Endothelial cell of umbilical vein (primary cell): ENCODE data around the gene UTF1. TPM values are rescaled to one million over a fixed set of nuclear protein-coding genes. Genes with fewer than 3 reads are reported as not detected.

Experiments
- BruUV-seq: library from RNA; stranded (reverse); fragments of 400-500 nt; replicated peaks from 2 replicates; lab custom pipeline; 2021; lab: Mats Ljungman, UMichigan
- CTCF ChIA-PET: fragments of 300-600, 350-600 bp; sonication (Branson Sonifier 250); formaldehyde crosslinking; loops from one replicate; lab custom pipeline; 2021; ENCODE audit warnings: antibody characterized with exemption, inconsistent platforms; lab: Charles Lee
- POLR2A ChIA-PET: fragments of 300-600, 350-600 bp; sonication (Branson Sonifier 250); formaldehyde crosslinking; loops from one replicate; lab custom pipeline; 2021; ENCODE audit warnings: antibody characterized with exemption, inconsistent platforms; lab: Charles Lee
- DNase-seq: peaks from one replicate; pipeline ENCODE4 v3.0.0-alpha.2; 2011; ENCODE audit warnings: low read depth, low spot score
- FAIRE-seq: peaks from 2 replicates; lab custom pipeline; 2011; peaks lifted over from hg19 to GRCh38; lab: Jason Lieb, UNC
- H2AFZ ChIP-seq: 2 replicates; pipeline ENCODE4 v1.6.0; 2012; ENCODE audit warnings: low read depth, low read length, control low read depth, inconsistent platforms
- H3K27ac ChIP-seq: 2 replicates; pipeline ENCODE4 v1.5.1; 2011; ENCODE audit warnings: low read depth, mild to moderate bottlenecking, control low read depth, low read length, moderate library complexity; ENCODE audit not compliant: insufficient read depth
- H3K27me3 ChIP-seq, 2 experiments: 2 replicates each; pipeline versions ENCODE4 v1.6.0 to v1.6.1; 2011; ENCODE audit warnings: low read length in 2 of 2, mixed read lengths in 1 of 2; ENCODE audit not compliant: control insufficient read depth in 2 of 2, insufficient read depth in 2 of 2
- H3K36me3 ChIP-seq, 2 experiments: 2 replicates in 1 of 2; 3 replicates in 1 of 2; pipeline ENCODE4 v1.5.1; 2011; ENCODE audit warnings: low read length in 2 of 2, mild to moderate bottlenecking in 1 of 2, moderate library complexity in 1 of 2; ENCODE audit not compliant: control insufficient read depth in 2 of 2, insufficient read depth in 2 of 2; ENCODE audit errors: extremely low read depth in 1 of 2
- H3K4me1 ChIP-seq: 3 replicates; pipeline ENCODE4 v1.5.1; 2011; ENCODE audit warnings: mild to moderate bottlenecking, low read length; ENCODE audit not compliant: control insufficient read depth, insufficient read depth; ENCODE audit errors: extremely low read depth
- H3K4me2 ChIP-seq: 2 replicates; pipeline ENCODE4 v1.6.1; 2011; ENCODE audit warnings: low read length, control low read depth, mixed read lengths; ENCODE audit not compliant: insufficient read depth
- H3K4me3 ChIP-seq, 3 experiments: fragments of 200-600 bp in 1 of 3; sonication (generic), shearing (Covaris generic) in 1 of 3; replicated peaks in 1 of 3; 2 replicates each; pipeline ENCODE4 v1.5.1; 2011 to 2016; ENCODE audit warnings: control low read depth in 3 of 3, low read length in 3 of 3, mild to moderate bottlenecking in 2 of 3, inconsistent platforms in 1 of 3, low read depth in 1 of 3, moderate library complexity in 1 of 3; ENCODE audit not compliant: insufficient read depth in 1 of 3
- H3K79me2 ChIP-seq: 2 replicates; pipeline ENCODE4 v1.6.0; 2012; ENCODE audit warnings: low read length, inconsistent platforms; ENCODE audit not compliant: control insufficient read depth, insufficient read depth
- H3K9ac ChIP-seq: replicated peaks from 2 replicates; pipeline ENCODE3; 2011; ENCODE audit warnings: low read length, control low read depth; ENCODE audit not compliant: insufficient read depth; ENCODE audit errors: extremely low read depth
- H3K9me1 ChIP-seq: replicated peaks from 3 replicates; pipeline ENCODE4 v1.6.0; 2011; ENCODE audit warnings: mild to moderate bottlenecking, low read length; ENCODE audit not compliant: control insufficient read depth, insufficient read depth; ENCODE audit errors: extremely low read depth
- H3K9me3 ChIP-seq: replicated peaks from 2 replicates; pipeline ENCODE4 v1.5.1; 2012; ENCODE audit warnings: low read length, inconsistent platforms; ENCODE audit not compliant: control insufficient read depth, insufficient read depth
- H4K20me1 ChIP-seq: replicated peaks from 2 replicates; pipeline ENCODE3; 2011; ENCODE audit warnings: mild to moderate bottlenecking, low read length; ENCODE audit not compliant: control insufficient read depth, insufficient read depth; ENCODE audit errors: extremely low read depth
- FOS ChIP-seq: IDR thresholded peaks from 2 replicates; pipeline ENCODE4 v1.6.1; 2011; ENCODE audit warnings: mild to moderate bottlenecking, low read length, moderate library complexity, borderline replicate concordance; ENCODE audit not compliant: insufficient read depth
- MAX ChIP-seq: IDR thresholded peaks from 2 replicates; pipeline ENCODE4 v1.6.1; 2011; ENCODE audit not compliant: insufficient read depth, insufficient read length
- dilution Hi-C: fragments of 300-500 bp; cut with MboI; formaldehyde crosslinking; loops from one replicate; pipeline ENCODE4 v1.15.0; 2019; ENCODE audit warnings: low sequenced_read_pairs; ENCODE audit not compliant: extremely low pct_ligation_motif_present
- intact Hi-C: fragments of 100-400 bp; cut with micrococcal nuclease; formaldehyde crosslinking; loops from one replicate; pipeline ENCODE4 v1.10.0; 2022
- polyA plus RNA-seq, 4 experiments: library from polyadenylated mRNA; depleted of rRNA in 3 of 4; stranded (reverse) in 3 of 4; unstranded in 1 of 4; fragments of >200 nt; gene quantifications; 2 replicates each; pipeline versions ENCODE4 v1.2.1 to v1.2.3, GENCODE V29; 2011 to 2012; ENCODE audit warnings: missing spikeins in 1 of 4
- total RNA-seq: library from RNA; stranded (reverse); gene quantifications from 2 replicates; pipeline ENCODE4 v1.2.3, GENCODE V29; 2021
- TF ChIP-seq, protein P1 (sequence below), 2 donors: IDR thresholded peaks; 1 replicate in 1 of 2; 2 replicates in 1 of 2; pipeline ENCODE4 v1.5.1; 2011; ENCODE audit warnings: low read length in 2 of 2, mild to moderate bottlenecking in 2 of 2, moderate library complexity in 2 of 2, control low read depth in 1 of 2, inconsistent platforms in 1 of 2, low read depth in 1 of 2; ENCODE audit not compliant: insufficient read depth in 1 of 2; ENCODE audit errors: extremely low read depth in 1 of 2

The UTF1 gene
- total and polyA plus RNA-seq, 2 donors (not counting 3 experiments of a cell fraction or from before 2014, with no cell fraction given) = not detected

DNA sequence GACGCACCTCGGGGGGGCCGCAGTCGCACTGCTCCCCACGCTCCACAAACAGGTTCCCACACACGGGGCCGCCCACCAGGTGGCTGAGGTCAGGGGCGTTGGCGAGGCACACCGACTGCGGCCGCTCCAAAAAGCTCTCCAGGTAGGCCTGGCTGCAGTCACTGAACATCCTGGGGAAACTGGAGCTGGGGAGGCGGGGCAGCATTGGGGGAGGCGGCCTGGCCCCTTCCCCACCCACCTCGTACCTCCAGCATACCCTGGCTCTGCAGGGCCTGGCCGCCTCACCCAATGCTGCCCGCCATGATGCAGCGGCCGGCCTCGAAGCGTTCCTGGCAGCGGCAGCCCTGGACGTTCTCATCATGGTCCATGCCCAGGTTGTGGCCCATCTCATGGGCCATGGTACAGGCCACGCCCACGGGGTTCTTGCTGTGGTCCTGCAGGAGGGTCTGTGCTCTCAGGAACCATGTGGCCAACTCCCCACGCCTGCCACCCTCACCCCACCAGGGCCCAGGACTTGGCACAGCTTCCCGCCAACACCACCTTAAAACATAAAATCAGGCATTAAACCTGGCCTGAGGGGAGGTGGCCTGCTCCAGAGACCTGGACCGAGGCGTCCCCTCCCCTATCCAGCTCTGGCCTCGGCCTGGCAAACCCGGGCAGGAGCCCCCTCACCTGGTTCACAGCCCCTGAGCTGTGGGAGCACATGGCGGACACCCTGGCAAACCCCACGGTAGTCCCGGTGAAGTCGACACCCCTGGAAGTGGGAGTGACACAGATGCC lies 41.7 kb downstream of the UTF1 start:
- Histone ChIP-seq H3K4me3 (no peak overlapping the region), H2AFZ (no peak overlapping the region), H3K27me3 (peaks cover 5 to 10% of the 10 kb centered on the region in 2 experiments), H3K27ac (no peak overlapping the region), H3K4me2 (no peak overlapping the region), H3K9me3 (no peaks in the 10 kb centered on the region), H3K36me3 (no peaks in the 10 kb centered on the region), H3K4me1 (no peaks in the 10 kb centered on the region), H3K9me1 (no peaks in the 10 kb centered on the region), H4K20me1 (no peaks in the 10 kb centered on the region), H3K79me2 (no peaks in the 10 kb centered on the region), H3K9ac (no peak overlapping the region)
- FAIRE-seq = no peak
- POLR2A ChIA-PET = no interaction called here
- no TSS peak for BruUV-seq
- CTCF ChIA-PET = no interaction called here
- intact Hi-C loops = no loop called here
- no peak for DNase-seq
- TF ChIP-seq MAX (no peak), FOS (no peak)
- TF ChIP-seq, protein P1, sequence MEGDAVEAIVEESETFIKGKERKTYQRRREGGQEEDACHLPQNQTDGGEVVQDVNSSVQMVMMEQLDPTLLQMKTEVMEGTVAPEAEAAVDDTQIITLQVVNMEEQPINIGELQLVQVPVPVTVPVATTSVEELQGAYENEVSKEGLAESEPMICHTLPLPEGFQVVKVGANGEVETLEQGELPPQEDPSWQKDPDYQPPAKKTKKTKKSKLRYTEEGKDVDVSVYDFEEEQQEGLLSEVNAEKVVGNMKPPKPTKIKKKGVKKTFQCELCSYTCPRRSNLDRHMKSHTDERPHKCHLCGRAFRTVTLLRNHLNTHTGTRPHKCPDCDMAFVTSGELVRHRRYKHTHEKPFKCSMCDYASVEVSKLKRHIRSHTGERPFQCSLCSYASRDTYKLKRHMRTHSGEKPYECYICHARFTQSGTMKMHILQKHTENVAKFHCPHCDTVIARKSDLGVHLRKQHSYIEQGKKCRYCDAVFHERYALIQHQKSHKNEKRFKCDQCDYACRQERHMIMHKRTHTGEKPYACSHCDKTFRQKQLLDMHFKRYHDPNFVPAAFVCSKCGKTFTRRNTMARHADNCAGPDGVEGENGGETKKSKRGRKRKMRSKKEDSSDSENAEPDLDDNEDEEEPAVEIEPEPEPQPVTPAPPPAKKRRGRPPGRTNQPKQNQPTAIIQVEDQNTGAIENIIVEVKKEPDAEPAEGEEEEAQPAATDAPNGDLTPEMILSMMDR (IDR thresholded peaks at IDR 0.05; ENCODE audit: extremely low read depth in 1 of 2, insufficient read depth in 1 of 2, low read depth in 1 of 2, low read length in 2 of 2) = no peak
- dilution Hi-C loops = no loop called here
